ENCODE data around the gene CBX8.

GRCh38 chr17:79783891-79784290 lies 13.0 kb downstream of the CBX8 start:
- no peak for TF ChIP-seq NR3C1 (CRISPR knock-in tag; conservative IDR thresholded peaks at IDR 0.05; ENCODE audit: low read depth)
- TF ChIP-seq, protein P1, sequence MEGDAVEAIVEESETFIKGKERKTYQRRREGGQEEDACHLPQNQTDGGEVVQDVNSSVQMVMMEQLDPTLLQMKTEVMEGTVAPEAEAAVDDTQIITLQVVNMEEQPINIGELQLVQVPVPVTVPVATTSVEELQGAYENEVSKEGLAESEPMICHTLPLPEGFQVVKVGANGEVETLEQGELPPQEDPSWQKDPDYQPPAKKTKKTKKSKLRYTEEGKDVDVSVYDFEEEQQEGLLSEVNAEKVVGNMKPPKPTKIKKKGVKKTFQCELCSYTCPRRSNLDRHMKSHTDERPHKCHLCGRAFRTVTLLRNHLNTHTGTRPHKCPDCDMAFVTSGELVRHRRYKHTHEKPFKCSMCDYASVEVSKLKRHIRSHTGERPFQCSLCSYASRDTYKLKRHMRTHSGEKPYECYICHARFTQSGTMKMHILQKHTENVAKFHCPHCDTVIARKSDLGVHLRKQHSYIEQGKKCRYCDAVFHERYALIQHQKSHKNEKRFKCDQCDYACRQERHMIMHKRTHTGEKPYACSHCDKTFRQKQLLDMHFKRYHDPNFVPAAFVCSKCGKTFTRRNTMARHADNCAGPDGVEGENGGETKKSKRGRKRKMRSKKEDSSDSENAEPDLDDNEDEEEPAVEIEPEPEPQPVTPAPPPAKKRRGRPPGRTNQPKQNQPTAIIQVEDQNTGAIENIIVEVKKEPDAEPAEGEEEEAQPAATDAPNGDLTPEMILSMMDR (IDR thresholded peaks at IDR 0.05), result no peak
- TF ChIP-seq GABPB1 (CRISPR knock-in tag; IDR thresholded peaks at IDR 0.05), result no peak
- TF ChIP-seq JUN (CRISPR knock-in tag; IDR thresholded peaks at IDR 0.05), result no peak
- no peak for TF ChIP-seq CREB1 (CRISPR knock-in tag; IDR thresholded peaks at IDR 0.05)
- TF ChIP-seq, protein P2, sequence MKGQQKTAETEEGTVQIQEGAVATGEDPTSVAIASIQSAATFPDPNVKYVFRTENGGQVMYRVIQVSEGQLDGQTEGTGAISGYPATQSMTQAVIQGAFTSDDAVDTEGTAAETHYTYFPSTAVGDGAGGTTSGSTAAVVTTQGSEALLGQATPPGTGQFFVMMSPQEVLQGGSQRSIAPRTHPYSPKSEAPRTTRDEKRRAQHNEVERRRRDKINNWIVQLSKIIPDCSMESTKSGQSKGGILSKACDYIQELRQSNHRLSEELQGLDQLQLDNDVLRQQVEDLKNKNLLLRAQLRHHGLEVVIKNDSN (CRISPR knock-in tag; IDR thresholded peaks at IDR 0.05), result no peak
- TF ChIP-seq FOXP1 (CRISPR knock-in tag; IDR thresholded peaks at IDR 0.05; ENCODE audit: borderline replicate concordance), result no peak
- TF ChIP-seq ATF3 (CRISPR knock-in tag; conservative IDR thresholded peaks at IDR 0.05), result no peak
- TF ChIP-seq TEAD1 (CRISPR knock-in tag; IDR thresholded peaks at IDR 0.05), result no peak

Measured in WTC11 (cell line).